ENCODE data around the gene NCBP2.
"Not testable (repeated sequence)": the region's sequence is repeated elsewhere in the genome, so short reads cannot be mapped to it uniquely, and the experiment has no call there.

The NCBP2 gene

DNA sequence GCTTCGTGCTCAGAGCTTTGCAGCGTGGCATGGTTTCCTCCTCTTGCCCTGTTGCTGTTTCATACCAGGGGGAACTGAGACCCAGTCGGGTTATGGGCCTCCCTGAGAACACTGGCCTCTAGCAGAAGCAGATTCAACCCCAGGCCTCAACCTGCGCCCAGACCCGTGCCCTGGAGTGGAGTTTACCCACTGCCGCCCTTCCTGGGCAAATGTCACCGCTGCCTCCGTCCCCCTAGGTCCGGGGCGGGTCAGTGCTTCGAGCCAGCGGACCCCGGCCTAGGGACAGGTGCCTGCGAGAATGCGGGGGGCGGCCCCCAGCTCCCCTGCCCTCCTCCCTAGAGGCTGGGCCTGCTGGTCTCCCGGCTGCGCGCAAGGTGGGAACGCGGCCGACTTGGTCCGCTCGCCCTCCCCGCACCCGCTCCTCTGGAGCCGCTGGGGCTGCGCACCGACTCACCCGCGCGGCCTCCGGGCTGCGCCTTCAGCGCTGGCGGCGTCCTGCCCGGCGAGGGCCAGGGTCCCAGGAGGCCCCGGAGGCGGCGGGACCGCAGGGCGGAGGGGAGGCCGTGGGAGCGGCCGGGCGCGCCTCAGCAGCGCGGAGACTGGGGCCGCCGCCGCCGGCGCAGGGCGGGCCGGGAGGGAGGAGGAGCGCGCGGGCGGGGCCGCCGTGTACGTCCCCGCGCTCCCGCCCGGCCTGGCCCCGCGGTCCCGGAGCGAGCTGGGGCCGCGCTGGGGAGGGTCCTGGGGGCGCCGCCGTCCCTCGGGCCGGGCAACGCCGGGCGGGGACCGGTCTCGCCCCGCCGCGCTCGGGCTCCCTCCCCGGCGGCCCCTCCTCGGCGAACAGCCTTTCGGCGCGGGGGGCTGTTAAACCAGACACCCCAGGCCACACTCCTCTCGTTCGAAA is 26.2 kb upstream of the NCBP2 start, which contains the start of gene PIGZ:
PIGZ (minus strand) TSS at position 601 of the 901 bp plus-strand sequence. CDS start 16,802 bp downstream, outside the sequence.
- no peak for DNase-seq (ENCODE audit: low read depth)

DNA sequence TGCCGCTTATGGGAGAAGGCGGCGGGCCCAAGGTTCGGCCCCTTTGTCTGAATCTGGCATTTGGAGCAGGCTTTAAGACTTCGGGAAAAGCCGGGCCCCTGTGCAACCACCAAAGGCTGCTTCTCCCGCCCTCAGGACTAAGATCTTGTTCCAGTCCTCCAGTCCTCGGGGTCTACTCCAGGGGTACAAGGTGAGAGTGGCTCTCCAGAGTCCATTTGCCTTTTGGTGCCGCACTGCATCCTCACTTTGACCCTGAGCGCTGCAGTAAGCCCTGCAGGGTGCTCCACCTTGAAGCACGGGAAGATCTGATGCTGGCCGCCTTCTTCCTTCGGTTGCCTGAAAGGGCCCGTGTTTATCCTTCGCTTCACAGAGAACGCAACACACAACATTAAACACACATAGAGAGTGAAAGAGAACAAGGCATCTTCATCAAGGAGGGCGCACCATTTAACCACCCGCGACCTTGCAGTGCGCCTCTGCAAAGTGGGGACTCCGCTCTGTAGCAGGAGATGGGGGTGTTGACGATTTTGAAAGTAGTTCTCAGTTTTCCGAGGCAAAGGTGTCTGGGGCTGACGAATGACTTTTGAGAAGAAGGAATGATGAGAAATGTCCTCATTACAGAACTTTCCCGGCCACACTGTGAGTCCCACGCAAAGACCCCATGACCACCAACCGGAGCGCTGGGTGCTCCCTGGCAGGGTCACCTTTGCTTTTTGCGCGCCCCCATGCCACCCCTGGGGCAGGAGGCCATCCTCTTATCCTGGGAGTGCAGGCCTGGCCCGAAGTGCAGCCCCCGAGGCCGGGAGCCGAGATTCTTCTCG is 25.3 kb upstream of the NCBP2 start:
- DNase-seq (ENCODE audit: low read depth), result no peak

DNA sequence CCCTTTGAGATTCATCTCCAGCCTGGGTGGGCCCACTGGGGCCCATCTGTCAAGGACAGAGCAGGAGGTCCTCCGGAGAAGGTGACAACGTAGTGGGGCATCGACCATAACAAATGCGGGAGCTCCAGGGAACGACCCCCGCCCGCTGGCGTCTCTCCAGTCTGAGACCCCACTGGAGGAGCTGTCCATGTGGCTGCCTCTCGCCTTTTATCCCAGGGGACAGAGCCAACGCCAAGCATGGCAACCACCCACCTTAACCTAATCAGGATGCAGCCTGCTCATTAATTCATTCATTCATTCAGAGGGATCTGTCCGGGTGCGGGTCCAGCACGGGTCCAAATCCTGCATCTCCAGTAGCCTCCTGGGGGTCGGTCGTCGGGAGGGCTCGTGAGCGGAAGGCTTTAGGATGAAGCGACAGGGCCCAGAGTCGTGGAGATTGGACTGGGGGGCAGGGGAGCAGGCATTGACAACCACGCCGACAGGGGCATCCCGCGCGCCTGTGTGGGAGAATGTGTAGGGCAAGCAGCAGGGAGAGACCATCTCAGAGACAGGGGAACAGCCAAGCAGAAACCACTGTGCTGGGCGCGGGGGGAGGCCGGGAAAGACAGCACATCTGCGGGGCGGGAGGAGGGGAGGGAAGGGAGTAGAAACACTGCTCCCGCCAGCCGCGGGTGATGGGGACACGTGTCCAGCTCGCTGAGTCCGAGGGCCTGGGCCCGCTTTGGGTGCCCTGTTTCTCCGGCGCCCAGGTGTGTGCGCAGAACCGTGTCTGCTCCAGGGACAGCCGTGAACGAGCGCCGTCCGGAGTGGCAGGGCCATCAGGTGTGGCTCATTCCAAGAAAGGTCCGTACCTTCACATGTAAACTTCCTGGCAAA is 24.4 kb upstream of the NCBP2 start:
- DNase-seq (ENCODE audit: low read depth), result no peak

DNA sequence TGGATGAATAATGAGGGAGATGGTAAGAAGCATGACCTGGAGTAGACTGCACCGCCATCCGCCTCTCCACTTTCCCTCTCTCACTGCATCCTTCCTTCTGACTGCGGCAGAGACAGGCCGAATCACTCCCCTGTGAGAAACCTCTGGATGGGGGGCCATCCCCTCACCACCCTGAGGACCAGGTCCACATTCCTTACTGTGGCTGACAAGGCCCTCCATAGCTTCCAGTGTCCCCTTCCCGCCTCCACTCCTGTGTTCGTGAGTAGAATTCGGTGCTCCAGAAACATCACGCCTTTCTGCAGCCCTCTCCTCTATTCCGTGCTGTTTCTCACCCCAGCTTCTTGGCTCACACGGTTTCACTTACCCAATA is 23.5 kb upstream of the NCBP2 start:
- DNase-seq (ENCODE audit: low read depth), result no peak

DNA sequence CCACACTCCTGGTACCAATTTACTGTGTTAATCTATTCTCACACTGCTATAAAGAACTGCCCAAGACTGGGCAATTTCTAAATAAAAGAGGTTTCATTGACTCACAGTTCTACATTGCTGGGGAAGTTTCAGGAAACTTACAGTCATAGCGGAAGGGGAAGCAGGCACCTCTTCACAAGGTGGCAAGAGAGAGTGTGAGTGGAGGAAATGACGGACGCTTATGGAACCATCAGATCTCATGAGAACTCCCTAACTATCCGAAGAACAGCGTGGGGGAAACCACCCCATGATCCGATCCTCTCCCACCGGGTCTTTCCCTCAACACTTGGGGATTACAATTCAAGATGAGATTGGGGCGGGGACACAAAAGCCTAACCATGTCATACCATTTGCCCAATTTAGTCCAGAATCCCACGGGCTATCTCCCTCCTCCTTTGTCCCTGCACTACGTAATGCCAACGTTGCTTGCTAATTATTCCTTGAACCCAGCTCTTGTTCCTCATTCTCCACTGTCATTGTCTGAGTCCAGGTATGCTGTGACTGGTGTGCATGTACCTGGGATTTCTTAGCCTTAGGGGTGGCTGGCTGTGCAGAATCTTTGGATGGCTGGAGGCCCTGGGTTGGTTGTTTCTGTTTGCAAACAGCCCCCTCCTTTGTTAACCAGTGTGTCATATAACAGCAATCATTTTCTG is 22.9 kb upstream of the NCBP2 start:
- no peak for DNase-seq (ENCODE audit: low read depth)

DNA sequence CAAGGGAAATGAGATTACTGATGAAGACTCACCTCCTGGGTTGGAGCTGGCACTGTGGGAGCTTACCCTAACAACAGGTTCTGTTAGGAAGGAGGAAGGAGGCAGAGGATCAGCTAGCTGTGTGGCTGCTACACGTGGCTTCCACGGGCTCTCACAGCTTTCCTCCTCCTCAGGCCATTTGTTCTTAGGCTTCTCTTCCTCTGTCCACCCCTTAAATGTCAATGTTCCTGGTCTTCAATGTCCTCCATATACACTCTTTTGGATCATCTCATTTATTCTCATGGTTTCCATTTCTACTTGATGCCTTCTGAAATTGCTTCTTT is 21.3 kb upstream of the NCBP2 start:
- no peak for DNase-seq (ENCODE audit: low read depth)

DNA sequence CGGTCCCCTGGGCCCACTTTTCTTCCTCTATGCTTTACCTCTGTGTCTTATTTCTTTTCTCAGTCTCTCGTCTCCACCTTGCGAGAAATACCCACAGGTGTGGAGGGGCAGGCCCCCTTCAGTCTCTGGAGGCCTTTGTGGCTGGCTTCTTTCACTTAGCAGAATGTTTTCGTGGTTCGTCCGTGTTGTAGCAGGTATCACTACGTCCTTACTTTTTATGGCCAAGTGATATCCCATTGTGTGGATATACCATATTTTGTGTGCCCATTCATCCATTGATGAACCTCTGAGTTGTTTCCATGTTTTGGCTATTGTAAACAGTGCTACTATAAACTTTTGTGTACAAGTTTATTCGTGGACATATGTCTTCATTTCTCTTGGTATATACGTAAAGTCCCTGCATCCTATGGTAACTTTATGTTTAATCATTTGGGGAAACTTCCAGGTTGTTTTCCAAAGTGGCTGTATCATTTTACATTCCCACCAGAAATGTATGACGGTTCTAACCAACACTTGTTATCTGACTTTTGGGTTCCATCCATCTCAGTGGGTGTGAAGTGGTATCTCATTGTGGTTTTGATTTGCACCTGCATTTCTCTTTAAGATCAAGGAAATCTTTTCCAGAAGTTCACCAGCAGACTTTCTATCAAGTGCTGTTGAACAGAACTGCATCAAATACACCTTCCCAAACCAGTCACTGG is 20.8 kb upstream of the NCBP2 start:
- no peak for DNase-seq (ENCODE audit: low read depth)

DNA sequence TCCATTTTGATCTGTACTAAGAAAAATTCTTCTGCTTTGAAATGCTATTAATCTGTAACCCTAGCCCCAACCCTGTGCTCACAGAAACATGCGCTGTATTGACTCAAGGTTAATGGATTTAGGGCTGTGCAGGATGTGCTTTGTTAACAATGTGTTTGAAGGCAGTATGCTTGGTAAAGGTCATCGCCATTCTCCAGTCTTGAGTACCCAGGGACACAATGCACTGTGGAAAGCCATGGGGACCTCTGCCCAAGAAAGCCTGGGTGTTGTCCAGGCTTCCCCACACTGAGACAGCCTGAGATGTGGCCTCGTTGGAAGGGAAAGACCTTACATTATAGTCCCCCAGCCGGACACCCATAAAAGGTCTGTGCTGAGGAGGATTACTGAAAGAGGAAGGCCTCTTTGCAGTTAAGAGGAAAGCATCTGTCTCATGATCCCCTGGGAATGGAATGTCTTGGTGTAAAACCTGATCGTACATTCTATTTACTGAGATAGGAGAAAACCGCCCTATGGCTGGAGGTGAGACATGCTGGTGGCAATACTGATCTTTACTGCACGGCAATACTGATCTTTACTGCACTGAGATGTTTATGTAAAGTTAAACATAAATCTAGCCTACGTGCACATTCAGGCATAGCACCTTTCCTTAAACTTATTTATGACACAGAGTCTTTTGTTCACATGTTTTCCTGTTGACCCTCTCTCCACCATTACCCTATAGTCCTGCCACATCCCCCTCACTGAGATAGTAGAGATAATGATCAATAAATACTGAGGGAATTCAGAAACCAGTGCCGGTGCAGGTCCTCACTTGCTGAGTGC is 20.0 kb upstream of the NCBP2 start:
- no peak for DNase-seq (ENCODE audit: low read depth)

DNA sequence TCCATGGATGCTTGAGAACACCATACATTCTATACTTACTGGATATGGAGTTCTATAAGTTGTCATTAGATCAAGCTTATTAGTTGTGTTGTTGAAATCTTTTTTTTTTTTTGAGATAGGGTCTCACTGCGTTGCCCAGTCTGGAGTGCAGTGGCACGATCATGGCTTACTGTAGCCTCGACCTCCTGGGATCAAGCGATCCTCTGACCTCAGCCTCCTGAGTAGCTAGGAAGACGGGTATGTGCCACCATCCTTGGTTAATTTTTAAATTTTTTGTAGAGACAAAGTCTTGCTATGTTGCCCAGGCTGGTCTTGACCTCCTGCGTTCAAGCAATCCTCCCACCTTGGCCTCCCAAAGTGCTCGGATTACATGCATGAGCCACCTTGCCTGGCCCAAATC is 12.5 kb upstream of the NCBP2 start:
- no peak for DNase-seq (ENCODE audit: low read depth)

DNA sequence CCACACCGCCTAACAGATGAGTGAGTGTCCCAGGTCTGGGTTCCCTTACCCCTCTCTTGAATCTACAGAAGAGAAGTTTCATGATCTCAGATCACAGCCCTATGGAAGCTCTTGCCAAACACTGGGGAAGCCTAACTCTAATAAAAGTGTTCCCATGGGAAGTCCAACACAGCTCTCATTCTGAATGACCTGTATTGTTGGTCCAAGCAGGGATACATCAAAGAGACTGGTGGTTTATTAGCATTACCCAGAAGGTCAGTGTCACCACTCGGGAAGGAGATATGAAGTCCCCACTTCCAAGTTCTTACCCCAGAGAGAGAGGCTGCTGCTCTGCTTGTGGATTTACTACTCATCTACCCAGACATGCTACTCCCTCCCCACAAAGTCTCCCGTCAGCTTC is 9.0 kb upstream of the NCBP2 start:
- no peak for DNase-seq (ENCODE audit: low read depth)

DNA sequence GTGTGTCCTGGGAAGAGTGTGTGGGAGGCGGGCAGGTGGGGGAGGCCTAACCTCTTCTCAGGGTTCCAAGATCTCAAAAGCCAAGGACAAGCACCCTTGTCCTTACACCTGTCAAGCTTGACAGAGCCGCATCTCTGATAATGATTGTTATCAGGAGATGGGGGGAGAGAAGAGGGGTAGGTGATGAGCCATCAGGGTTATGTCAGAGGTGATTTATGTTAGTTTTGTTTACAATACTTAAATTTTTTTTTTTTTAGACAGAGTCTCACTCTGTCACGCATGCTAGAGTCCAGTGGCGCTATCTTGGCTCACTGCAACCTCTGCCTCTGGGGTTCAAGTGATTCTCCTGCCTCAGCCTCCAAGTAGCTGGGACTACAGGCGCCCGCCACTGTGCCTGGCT is 7.4 kb upstream of the NCBP2 start:
- no peak for DNase-seq (ENCODE audit: low read depth)

DNA sequence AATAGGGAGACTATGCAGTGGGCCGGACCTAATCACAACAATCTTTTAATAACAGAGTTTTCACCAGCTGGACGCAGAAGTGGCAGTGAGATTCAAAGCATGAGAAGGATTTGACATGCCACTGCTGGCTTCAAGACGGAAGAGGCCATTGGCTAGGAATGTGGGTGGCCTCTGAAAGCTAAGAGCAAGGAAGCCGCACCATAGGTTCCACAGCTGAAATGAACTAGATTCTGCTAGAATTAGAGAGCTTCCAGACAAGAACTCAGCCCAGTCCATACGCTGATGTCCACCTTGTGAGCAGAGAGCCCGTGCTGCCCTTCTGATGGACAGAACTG is 6.9 kb upstream of the NCBP2 start:
- no peak for DNase-seq (ENCODE audit: low read depth)

DNA sequence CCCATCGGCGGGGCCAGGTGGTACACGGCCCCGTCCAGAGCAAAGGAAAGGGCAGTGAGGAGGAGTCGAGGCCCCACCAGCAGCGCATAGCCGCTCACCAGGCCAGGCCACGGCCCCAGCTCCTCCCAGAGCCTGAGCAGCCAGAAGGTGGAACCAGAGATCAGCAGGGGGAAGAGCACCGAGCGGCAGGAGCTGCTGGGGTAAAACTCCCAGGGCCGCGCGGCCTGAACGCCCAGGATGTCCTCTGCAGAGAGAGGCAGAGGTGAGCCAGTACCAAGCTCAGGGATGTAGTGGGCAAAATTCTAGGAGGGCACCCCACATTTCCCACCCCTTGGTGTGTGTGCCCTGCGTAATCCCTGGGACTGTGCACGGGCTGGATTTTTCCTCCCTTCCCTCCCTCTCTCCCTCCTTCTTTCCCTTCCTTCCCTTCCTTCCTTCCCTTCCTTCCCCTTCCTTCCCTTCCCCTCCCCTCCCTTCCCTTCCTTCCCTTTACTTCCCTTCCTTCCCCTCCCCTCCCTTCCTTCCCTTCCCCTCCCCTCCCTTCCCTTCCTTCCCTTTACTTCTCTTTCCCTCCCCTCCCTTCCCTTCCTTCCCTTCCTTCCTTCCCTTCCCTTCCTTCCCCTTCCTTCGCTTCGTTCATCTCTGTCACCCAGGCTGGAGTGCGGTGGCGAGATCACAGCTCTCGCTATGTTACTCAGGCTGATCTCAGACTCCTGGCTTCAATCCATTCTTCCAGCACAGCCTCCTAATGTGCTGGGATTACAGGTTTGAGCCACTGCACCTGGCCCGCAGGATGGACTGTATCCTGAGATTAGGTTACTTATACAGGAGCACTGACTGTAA is 6.3 kb upstream of the NCBP2 start:
- no peak for DNase-seq (ENCODE audit: low read depth)

DNA sequence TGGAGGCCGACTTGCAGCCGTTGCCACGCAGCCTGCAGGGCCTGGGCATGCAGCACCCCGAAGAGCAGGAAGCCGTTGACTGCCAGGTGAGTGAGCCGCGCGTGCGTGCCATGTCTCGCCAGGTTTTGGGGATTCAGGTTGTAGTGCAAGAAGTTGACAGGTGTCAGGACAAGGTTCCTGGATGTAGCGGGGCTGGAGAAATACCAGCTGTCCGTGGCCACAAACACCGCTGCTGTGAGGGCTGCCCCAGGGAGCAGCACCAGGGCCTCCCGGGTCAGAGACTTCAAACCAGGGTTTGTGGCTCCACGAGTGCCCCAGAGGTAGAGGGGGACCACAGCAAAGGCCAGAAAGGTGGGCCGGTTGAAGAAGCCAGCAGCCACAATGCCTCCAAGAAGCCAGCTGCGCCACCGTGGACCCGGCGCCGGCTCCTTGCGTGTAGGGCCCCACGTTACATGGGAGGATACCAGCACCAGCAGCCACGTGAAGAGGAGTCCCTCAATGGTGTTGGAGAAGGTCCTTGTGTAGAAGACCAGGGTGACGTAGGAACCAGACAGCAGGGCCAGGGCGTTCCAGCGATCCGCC is 5.6 kb upstream of the NCBP2 start:
- no peak for DNase-seq (ENCODE audit: low read depth)

DNA sequence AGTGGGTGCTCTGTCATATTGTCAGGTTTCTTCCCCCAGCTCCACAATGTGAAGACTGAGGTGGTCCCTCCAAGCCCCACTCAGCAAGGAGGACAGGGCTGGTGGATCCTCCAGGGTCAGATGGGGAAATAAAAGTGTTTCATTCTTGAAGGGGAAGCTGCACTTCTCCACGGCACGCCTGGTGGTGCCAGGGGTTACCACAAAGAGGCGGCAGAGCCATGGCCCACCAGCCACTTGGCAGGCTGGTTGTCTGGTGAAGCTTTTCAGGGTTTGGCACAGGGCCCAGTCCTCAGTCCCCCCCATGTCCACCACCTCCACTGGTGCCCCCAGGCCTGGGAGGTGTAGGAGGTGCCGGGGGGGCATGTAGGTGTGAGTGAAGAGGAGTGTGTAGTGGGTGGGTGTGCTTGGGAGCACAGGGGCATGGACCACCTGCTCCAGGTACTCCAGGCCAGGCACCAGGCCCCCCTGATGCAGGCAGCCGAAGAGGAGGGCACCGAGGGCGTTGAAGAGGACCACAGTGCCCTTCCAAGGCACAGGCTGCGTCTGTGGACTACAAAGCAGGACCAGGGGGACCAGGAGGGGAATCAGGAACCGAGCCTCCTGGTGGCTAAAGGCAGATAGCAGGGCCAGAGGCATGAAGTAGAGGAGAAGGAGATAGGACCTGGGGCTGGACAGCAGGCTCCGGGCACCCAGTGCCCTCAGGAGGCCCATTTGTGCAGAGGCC is 5.0 kb upstream of the NCBP2 start:
- no peak for DNase-seq (ENCODE audit: low read depth)

DNA sequence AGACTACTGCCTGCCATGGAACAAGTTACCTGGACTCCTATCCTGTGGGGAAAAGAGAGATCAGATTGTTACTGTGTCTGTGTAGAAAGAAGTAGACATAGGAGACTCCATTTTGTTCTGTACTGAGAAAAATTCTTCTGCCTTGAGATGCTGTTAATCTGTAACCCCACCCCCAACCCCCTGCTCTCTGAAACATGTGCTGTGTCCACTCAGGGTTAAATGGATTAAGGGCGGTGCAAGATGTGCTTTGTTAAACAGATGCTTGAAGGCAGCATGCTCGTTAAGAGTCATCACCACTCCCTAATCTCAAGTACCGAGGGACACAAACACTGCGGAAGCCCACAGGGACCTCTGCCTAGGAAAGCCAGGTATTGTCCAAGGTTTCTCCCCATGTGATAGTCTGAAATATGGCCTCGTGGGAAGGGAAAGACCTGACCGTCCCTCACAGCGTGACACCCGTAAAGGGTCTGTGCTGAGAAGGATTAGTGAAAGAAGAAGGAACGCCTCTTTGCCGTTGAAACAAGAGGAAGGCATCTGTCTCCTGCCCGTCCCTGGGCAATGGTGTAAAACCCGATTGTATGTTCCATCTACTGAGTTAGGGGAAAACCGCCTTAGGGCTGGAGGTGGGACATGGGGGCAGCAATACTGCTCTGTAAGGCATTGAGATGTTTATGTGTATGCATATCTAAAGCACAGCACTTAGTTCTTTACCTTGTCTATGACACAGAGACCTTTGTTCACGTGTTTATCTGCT is 1.9 kb upstream of the NCBP2 start:
- not testable (repeated sequence) for DNase-seq (ENCODE audit: low read depth)

DNA sequence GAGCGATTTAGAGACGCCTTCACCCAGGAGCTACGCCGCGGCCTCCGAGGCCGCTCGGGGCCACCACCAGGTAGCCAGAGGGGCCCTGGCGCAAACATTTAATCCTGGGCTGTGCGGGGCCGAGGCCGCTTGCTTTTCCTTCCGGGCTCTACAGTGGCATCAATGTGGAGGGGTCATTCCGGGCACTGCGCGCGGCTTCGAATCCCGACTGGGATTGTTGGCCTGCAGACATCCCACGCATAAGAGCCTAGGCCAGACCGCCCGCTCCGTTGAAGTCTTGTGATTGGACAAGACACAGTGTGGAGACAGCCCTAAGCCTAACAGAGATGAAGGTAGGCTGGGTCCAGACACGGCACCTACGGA is 568 bp upstream of the NCBP2 start:
- DNase-seq (ENCODE audit: low read depth), result no peak

DNA sequence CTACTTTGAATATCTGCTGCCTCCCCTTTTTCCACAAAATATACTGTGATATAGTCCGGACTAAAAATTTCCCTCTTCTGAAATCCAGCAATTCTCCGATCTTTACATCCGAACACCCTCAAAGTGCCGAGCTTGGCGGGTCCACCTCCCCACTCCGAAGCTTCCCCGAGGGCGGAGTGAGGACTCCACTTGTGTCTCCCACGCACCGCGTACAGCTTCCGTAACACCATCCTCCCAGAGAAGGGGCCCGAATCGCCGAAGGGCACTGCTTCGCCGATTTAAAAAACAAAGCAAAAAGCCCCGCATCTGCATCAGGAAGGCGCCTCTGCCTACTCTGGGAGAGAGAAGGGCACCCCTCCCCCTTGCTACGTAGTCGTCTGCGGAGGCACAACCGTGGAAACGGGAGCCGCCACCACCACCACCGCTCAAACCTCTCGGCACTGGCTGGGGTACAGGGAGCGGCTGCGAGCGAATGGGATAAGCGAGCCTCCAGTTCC is 551 bp downstream of the NCBP2 start:
- peak; percentile 15 for DNase-seq (ENCODE audit: low read depth)

Measured in HS-5 (cell line).